Measurements from ENCODE around the gene ARRDC1.

GRCh38 chr9:137630126-137630525, 24.6 kb downstream of the ARRDC1 start:
- TF ChIP-seq GATA2 (IDR thresholded peaks at IDR 0.05; ENCODE audit: low read depth, low read length) (no peak), GATA3 (IDR thresholded peaks at IDR 0.05; ENCODE audit: low read depth, low read length) (no peak)

All from SH-SY5Y (cell line).